Measurements from ENCODE around the gene ANKMY2. TPM values are rescaled to one million over a fixed set of nuclear protein-coding genes. Genes with fewer than 3 reads are reported as not detected.
A peak's percentile ranks its signal among the peaks of the same experiment; 100 is the strongest.
"Not testable (repeated sequence)": the region's sequence is repeated elsewhere in the genome, so short reads cannot be mapped to it uniquely, and the experiment has no call there.

ANKMY2 gene
- total RNA-seq, 3 donors from 2014 or later (not counting 1 experiment from before 2014, with no cell fraction given) = 15.5 to 21.4 (median 19.4) TPM

GRCh38 chr7:16691241-16691640, 45.7 kb upstream of the ANKMY2 start:
- Histone ChIP-seq H3K36me3 (ENCODE audit: control insufficient read depth, insufficient read depth, low read length) (peaks cover 36% of the 10 kb centered on the region), H3K4me1 (ENCODE audit: control insufficient read depth, insufficient read depth, low read length) (no peaks in the 10 kb centered on the region), H3K27me3 (ENCODE audit: control insufficient read depth, insufficient read depth, low read length) (no peaks in the 10 kb centered on the region), H3K27ac (ENCODE audit: low read length) (no peak overlapping the region), H3K9me3 (ENCODE audit: control insufficient read depth, insufficient read depth, low read length) (no peaks in the 10 kb centered on the region), H3K4me3 (ENCODE audit: low read length) (no peak overlapping the region)
- Mint-ChIP-seq H3K4me1 (no peaks in the 10 kb centered on the region), H3K27ac (no peak overlapping the region), H3K9me3 (no peaks in the 10 kb centered on the region), H3K4me3 (no peak overlapping the region), H3K36me3 (peaks cover 15% of the 10 kb centered on the region), H3K27me3 (ENCODE audit: low read depth in 2 of 2) (no peaks in the 10 kb centered on the region)
- TF ChIP-seq CTCF (IDR thresholded peaks at IDR 0.05) = no peak
- no peak for DNase-seq
- 92% methylated on average over 3 of the region's 4 CpGs for WGBS (ENCODE audit: insufficient coverage)
- intact Hi-C loops (cut with micrococcal nuclease) = no loop called here
- ATAC-seq = no peak

GRCh38 chr7:16688249-16688648, 42.7 kb upstream of the ANKMY2 start:
- Mint-ChIP-seq H3K36me3 (peaks cover 14% of the 10 kb centered on the region), H3K27me3 (ENCODE audit: low read depth in 2 of 2) (no peaks in the 10 kb centered on the region), H3K27ac (no peak overlapping the region), H3K4me1 (peaks cover 10 to 13% of the 10 kb centered on the region in 2 donors), H3K4me3 (no peak overlapping the region), H3K9me3 (no peaks in the 10 kb centered on the region)
- no peak for TF ChIP-seq CTCF (IDR thresholded peaks at IDR 0.05)
- peaks cover 27% of the 10 kb centered on the region for H3K36me3 ChIP-seq (ENCODE audit: control insufficient read depth, insufficient read depth, low read length)
- intact Hi-C loops (cut with micrococcal nuclease) = no loop called here
- H3K27ac ChIP-seq (ENCODE audit: low read length) = no peak overlapping the region
- ATAC-seq (no peak), DNase-seq (no peak)
- H3K9me3 ChIP-seq (ENCODE audit: control insufficient read depth, insufficient read depth, low read length) = no peaks in the 10 kb centered on the region
- H3K4me3 ChIP-seq (ENCODE audit: low read length) = no peak overlapping the region
- no peaks in the 10 kb centered on the region for H3K27me3 ChIP-seq (ENCODE audit: control insufficient read depth, insufficient read depth, low read length)
- no peaks in the 10 kb centered on the region for H3K4me1 ChIP-seq (ENCODE audit: control insufficient read depth, insufficient read depth, low read length)
- 100% methylated on average over 2 of the region's 2 CpGs for WGBS (ENCODE audit: insufficient coverage)

GRCh38 chr7:16685535-16685934, 40.0 kb upstream of the ANKMY2 start:
- Mint-ChIP-seq H3K4me3 (no peak overlapping the region), H3K36me3 (peaks cover 19% of the 10 kb centered on the region), H3K27me3 (ENCODE audit: low read depth in 2 of 2) (no peaks in the 10 kb centered on the region), H3K4me1 (peaks cover 10 to 13% of the 10 kb centered on the region in 2 donors), H3K27ac (peak overlapping the region in 1 of 2 donors; percentile 30), H3K9me3 (no peaks in the 10 kb centered on the region)
- no peak for TF ChIP-seq CTCF (IDR thresholded peaks at IDR 0.05)
- WGBS (ENCODE audit: insufficient coverage) = 97% methylated on average over 2 of the region's 2 CpGs
- Histone ChIP-seq H3K9me3 (ENCODE audit: control insufficient read depth, insufficient read depth, low read length) (no peaks in the 10 kb centered on the region), H3K27me3 (ENCODE audit: control insufficient read depth, insufficient read depth, low read length) (no peaks in the 10 kb centered on the region), H3K4me3 (ENCODE audit: low read length) (no peak overlapping the region), H3K4me1 (ENCODE audit: control insufficient read depth, insufficient read depth, low read length) (no peaks in the 10 kb centered on the region), H3K36me3 (ENCODE audit: control insufficient read depth, insufficient read depth, low read length) (peaks cover 31% of the 10 kb centered on the region), H3K27ac (ENCODE audit: low read length) (no peak overlapping the region)
- ATAC-seq (no peak), DNase-seq (no peak)
- intact Hi-C loops (cut with micrococcal nuclease) = no loop called here

GRCh38 chr7:16684935-16685334, 39.4 kb upstream of the ANKMY2 start:
- Histone ChIP-seq H3K9me3 (ENCODE audit: control insufficient read depth, insufficient read depth, low read length) (no peaks in the 10 kb centered on the region), H3K27ac (ENCODE audit: low read length) (no peak overlapping the region), H3K36me3 (ENCODE audit: control insufficient read depth, insufficient read depth, low read length) (peaks cover 28% of the 10 kb centered on the region), H3K4me3 (ENCODE audit: low read length) (no peak overlapping the region), H3K4me1 (ENCODE audit: control insufficient read depth, insufficient read depth, low read length) (no peaks in the 10 kb centered on the region), H3K27me3 (ENCODE audit: control insufficient read depth, insufficient read depth, low read length) (no peaks in the 10 kb centered on the region)
- H3K27ac Mint-ChIP-seq = peak overlapping the region; percentile 30 to 53
- no peaks in the 10 kb centered on the region for H3K9me3 Mint-ChIP-seq
- WGBS (ENCODE audit: insufficient coverage) = 47% methylated on average over 2 of the region's 2 CpGs
- TF ChIP-seq CTCF (IDR thresholded peaks at IDR 0.05) = no peak
- no peak overlapping the region for H3K4me3 Mint-ChIP-seq
- peaks cover 10 to 13% of the 10 kb centered on the region in 2 donors for H3K4me1 Mint-ChIP-seq
- H3K36me3 Mint-ChIP-seq = peaks cover 18% of the 10 kb centered on the region
- no peaks in the 10 kb centered on the region for H3K27me3 Mint-ChIP-seq (ENCODE audit: low read depth in 2 of 2)
- DNase-seq = peak in 1 of 2 donors; percentile 30
- intact Hi-C loops (cut with micrococcal nuclease) = no loop called here
- ATAC-seq = no peak

DNA sequence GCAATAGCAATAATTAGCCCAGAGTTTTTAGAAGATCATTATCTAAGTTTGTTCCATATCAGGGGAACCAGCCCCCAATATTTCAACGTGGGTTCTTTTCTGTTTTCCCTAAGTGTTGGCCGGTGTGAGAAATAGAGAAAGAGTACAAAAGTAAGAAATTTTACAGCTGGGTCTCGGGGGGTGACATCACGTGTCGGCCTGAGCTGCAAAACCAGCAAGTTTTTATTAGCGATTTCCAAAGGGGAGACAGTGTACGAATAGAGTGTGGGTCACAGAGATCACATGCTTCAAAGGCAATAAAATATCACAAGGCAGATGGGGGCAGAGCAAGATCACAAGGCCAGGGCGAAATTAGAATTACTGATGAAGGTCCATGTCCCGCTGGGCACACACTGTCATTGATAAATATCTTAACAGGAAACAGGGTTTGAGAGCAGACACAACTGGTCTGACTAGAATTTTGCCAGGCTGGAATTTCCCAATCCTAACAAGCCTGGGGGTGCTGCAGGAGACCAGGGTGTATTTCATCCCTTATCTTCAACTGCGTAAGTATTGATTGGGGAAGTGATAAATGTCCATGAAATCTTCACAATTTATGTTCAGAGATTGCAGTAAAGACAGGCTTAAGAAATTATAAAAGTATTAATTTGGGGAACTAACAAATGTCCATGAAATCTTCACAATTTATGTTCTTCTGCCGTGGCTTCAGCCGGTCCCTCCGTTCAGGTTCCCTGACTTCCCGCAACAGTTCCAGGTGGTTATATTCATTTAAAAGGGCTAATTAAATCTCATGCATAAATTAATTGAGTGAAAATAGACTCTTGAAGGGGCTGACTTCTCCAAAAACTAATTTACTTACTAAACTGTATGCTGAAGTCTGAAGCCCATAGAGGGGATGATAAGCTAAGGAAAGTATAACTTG, 33.4 kb upstream of the ANKMY2 start:
- H3K4me3 Mint-ChIP-seq; H3K4me1 ChIP-seq (ENCODE audit: control insufficient read depth, insufficient read depth, low read length); H3K4me1 Mint-ChIP-seq; intact Hi-C loops (cut with micrococcal nuclease); H3K9me3 Mint-ChIP-seq; H3K27ac Mint-ChIP-seq; ATAC-seq; H3K9me3 ChIP-seq (ENCODE audit: control insufficient read depth, insufficient read depth, low read length); H3K27me3 Mint-ChIP-seq (ENCODE audit: low read depth in 2 of 2); H3K27ac ChIP-seq (ENCODE audit: low read length); DNase-seq; H3K4me3 ChIP-seq (ENCODE audit: low read length); H3K36me3 Mint-ChIP-seq; H3K27me3 ChIP-seq (ENCODE audit: control insufficient read depth, insufficient read depth, low read length): not testable (repeated sequence)
- over 99% methylated on average over 13 of the region's 14 CpGs for WGBS (ENCODE audit: insufficient coverage)
- peaks cover 27% of the 10 kb centered on the region for H3K36me3 ChIP-seq (ENCODE audit: control insufficient read depth, insufficient read depth, low read length)
